GF-D8 (cell line): Measurements from ENCODE around the gene TMEM131.

ENCODE experiments used
- DNase-seq: peaks from one replicate; lab custom pipeline; 2025; lab: John Stamatoyannopoulos, UW

Gene TMEM131

GRCh38 chr2:97738179-97739019, 257.3 kb downstream of the TMEM131 start:
- no peak for DNase-seq

- no peak for DNase-seq
These were observed 258.1 kb downstream of the TMEM131 start for GRCh38 chr2:97737421-97738178.

- DNase-seq: no peak
These were observed 259.0 kb downstream of the TMEM131 start for GRCh38 chr2:97736608-97737330.

GRCh38 chr2:97736185-97736584, 259.6 kb downstream of the TMEM131 start:
- no peak for DNase-seq

- no peak for DNase-seq
These were observed 260.6 kb downstream of the TMEM131 start for GRCh38 chr2:97735161-97735561.

- no peak for DNase-seq
These were observed 261.4 kb downstream of the TMEM131 start for GRCh38 chr2:97734061-97735051.

GRCh38 chr2:97733341-97734035, 262.3 kb downstream of the TMEM131 start:
- DNase-seq: no peak

- DNase-seq: no peak
These were observed 263.1 kb downstream of the TMEM131 start for GRCh38 chr2:97732436-97733340.

- no peak for DNase-seq
These were observed 264.3 kb downstream of the TMEM131 start for GRCh38 chr2:97731274-97732020.

GRCh38 chr2:97730245-97730644, 265.5 kb downstream of the TMEM131 start:
- DNase-seq: no peak

GRCh38 chr2:97728091-97728731, 267.5 kb downstream of the TMEM131 start:
- no peak for DNase-seq

GRCh38 chr2:97727296-97727695, 268.5 kb downstream of the TMEM131 start:
- DNase-seq: no peak

GRCh38 chr2:97726261-97727064, 269.3 kb downstream of the TMEM131 start:
- peak; percentile 16 for DNase-seq

GRCh38 chr2:97724946-97725688, 270.6 kb downstream of the TMEM131 start:
- DNase-seq: no peak

- DNase-seq: no peak
These were observed 271.2 kb downstream of the TMEM131 start for GRCh38 chr2:97724501-97724900.

- no peak for DNase-seq
These were observed 271.7 kb downstream of the TMEM131 start for GRCh38 chr2:97724073-97724410.
